BLaER1 treated with 17β-estradiol and CSF1 and Interleukin-3, amounts not matched to agents 10 nM and 100 nM (cell line): ENCODE data around the gene SORCS2.

Experiments used
- H3K27ac ChIP-seq, 11 experiments: shearing (Covaris generic); formaldehyde crosslinking; 2 replicates each; pipeline ENCODE4 v1.8.1; 2022
- H3K27me3 ChIP-seq, 11 experiments: shearing (Covaris generic); formaldehyde crosslinking; 2 replicates each; pipeline ENCODE4 v1.8.1; 2022
- H3K36me3 ChIP-seq, 11 experiments: shearing (Covaris generic); formaldehyde crosslinking; 2 replicates each; pipeline ENCODE4 v1.8.1; 2022
- H3K4me1 ChIP-seq, 10 experiments: shearing (Covaris generic); formaldehyde crosslinking; 2 replicates each; pipeline ENCODE4 v1.8.1; 2022
- H3K4me2 ChIP-seq, 11 experiments: shearing (Covaris generic); formaldehyde crosslinking; 2 replicates each; pipeline ENCODE4 v1.8.1; 2022
- H3K4me3 ChIP-seq, 10 experiments: shearing (Covaris generic); formaldehyde crosslinking; 2 replicates each; pipeline ENCODE4 v1.8.1; 2022
- H3K9ac ChIP-seq, 11 experiments: shearing (Covaris generic); formaldehyde crosslinking; 2 replicates each; pipeline ENCODE4 v1.8.1; 2022
- H3K9me3 ChIP-seq, 11 experiments: shearing (Covaris generic); formaldehyde crosslinking; replicated peaks in 1 of 11; 2 replicates each; pipeline ENCODE4 v1.8.1; 2022
- H4K20me1 ChIP-seq, 11 experiments: shearing (Covaris generic); formaldehyde crosslinking; 2 replicates each; pipeline ENCODE4 v1.8.1; 2022
- Cebpa-rat ChIP-seq, 11 experiments: shearing (Covaris generic); IDR thresholded peaks; 2 replicates each; pipeline ENCODE4 v1.8.1; 2022

The SORCS2 gene

DNA sequence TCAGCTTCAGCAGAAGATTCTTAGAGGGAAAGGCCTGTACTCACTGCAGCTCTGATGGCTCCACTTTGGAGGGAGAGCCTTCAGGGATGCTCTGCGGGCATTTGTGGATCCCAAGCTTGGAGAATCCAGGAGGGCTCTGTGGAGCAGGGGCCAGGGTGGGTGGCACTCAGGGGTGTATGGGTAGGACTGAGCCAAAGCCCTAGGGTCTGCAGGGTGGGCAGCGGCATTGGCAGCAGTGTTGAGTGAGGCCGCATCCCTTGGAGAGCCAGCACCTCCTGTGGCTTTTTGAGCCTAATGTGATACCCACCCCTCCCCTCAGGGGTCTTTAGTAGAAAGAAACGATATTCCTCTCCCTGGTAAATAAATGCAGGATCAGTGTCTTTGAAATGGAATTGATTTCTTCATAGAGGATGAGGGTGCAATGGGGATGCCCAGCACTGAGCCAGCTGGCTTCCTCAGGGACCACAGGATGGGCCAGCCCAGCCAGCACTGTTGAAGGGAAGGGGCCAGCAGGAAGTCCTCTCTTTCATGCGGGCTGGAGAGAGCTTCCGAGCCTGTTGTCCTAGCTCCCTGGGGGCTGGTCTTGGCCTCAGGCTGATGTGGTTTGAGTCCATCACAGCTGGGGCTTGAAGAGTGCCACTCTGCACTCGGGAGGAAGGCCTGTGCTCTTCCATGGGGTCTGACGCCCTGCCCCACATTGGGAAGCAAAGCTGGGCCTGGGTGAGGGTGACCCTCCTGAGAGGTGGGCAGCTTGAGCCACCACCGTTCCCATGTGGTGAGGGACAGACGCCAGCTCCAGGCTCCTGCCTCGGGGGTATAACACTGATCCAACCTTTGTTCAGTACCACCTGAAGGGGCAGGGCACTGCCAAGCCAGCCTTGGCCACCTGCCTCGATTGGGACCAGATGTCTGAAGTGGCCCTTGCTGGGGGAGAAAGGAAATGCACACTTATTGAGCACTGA, 192.9 kb downstream of the SORCS2 start:
- peak overlapping the region in 4 of 11 experiments; percentile 15 to 44 (median 38); a peak in 6 of 22 replicates for H3K9ac ChIP-seq
- H3K36me3 ChIP-seq = no peaks in the 10 kb centered on the region
- TF ChIP-seq Cebpa-rat (IDR thresholded peaks at IDR 0.05) = no peak
- H3K4me1 ChIP-seq = peaks cover 25 to 83% (median 79%) of the 10 kb centered on the region in 10 experiments
- H4K20me1 ChIP-seq = no peaks in the 10 kb centered on the region
- H3K27ac ChIP-seq = peak overlapping the region in 4 of 11 experiments; percentile 20 to 51 (median 47); a peak in 6 of 22 replicates
- H3K4me3 ChIP-seq = no peak overlapping the region; a peak in 1 of 20 replicates
- H3K27me3 ChIP-seq = peaks cover 0 to 1% (median 0%) of the 10 kb centered on the region in 11 experiments; a peak in 1 of 22 replicates
- H3K4me2 ChIP-seq = peak overlapping the region in 9 of 11 experiments; percentile 59 to 94 (median 84); a peak in 19 of 22 replicates
- H3K9me3 ChIP-seq = no peaks in the 10 kb centered on the region

- no peak overlapping the region for H3K4me3 ChIP-seq
- H3K4me2 ChIP-seq = peak overlapping the region in 4 of 11 experiments; percentile 27 to 48 (median 42); a peak in 6 of 22 replicates
- no peaks in the 10 kb centered on the region for H3K9me3 ChIP-seq
- no peaks in the 10 kb centered on the region for H3K27me3 ChIP-seq
- no peak overlapping the region for H3K9ac ChIP-seq
- no peak for TF ChIP-seq Cebpa-rat (IDR thresholded peaks at IDR 0.05)
- no peak overlapping the region for H3K27ac ChIP-seq
- no peaks in the 10 kb centered on the region; a peak in 1 of 22 replicates for H4K20me1 ChIP-seq
- H3K4me1 ChIP-seq = peaks cover 8 to 83% (median 73%) of the 10 kb centered on the region in 10 experiments; a peak in 18 of 20 replicates
- no peaks in the 10 kb centered on the region for H3K36me3 ChIP-seq
Observed at GRCh38 chr4:7387925-7388324, 195.6 kb downstream of the SORCS2 start.

DNA sequence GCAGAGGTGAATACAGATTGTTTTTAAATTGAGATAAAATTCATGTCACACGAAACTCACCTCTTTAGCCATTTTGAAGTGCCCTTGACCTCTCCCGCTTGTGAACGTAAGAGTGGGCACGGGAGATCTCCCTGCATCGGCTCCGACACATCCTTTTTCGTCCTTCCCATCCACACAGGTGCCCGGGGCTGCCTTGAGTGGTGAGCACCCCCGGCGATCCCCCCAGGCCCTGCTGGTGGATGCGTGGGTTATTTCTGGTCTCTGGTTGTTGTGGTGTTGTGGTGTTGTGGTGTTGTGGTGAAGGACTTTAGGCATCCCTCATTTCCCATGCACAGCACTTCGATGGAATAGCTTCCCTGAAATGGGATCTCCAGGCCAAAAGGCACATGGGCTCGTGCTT, 196.3 kb downstream of the SORCS2 start:
- Histone ChIP-seq H3K4me3 (no peak overlapping the region), H3K9ac (no peak overlapping the region), H3K27ac (no peak overlapping the region), H4K20me1 (no peaks in the 10 kb centered on the region; a peak in 1 of 22 replicates), H3K36me3 (no peaks in the 10 kb centered on the region), H3K9me3 (no peaks in the 10 kb centered on the region), H3K4me2 (peak overlapping the region in 8 of 11 experiments; percentile 4 to 48 (median 32); a peak in 11 of 22 replicates), H3K27me3 (no peaks in the 10 kb centered on the region), H3K4me1 (peaks cover 8 to 83% (median 70%) of the 10 kb centered on the region in 10 experiments; a peak in 18 of 20 replicates)
- TF ChIP-seq Cebpa-rat (IDR thresholded peaks at IDR 0.05) = no peak

DNA sequence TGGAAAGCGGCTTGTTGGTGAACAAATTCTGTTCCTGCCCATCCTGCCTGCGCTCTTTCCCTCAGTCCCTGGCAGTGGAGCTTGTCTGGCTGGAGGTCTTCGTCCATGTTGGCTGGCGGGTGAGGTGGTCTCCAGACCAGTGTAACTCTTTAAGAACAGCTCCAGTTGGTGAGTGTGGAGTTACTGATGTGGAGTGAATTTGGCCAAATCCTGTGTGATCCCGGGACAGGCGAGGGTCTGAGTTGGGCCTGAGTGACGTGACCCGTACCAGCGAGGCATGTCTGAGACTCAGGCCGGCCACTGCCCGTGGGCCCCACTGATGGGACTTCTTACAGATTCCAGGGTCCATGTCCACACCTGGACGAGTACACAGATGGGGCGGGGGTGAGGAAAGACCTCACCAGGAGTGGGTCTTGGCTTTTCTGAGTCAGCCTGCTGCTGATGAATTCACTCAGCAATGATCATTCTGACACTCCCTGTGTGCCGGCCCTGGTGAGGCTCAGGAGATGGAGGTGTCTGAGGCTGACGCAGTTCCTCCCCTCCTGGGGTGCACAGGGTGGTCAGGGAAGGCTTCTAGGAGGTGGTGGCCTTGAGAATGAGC, 196.9 kb downstream of the SORCS2 start:
- Histone ChIP-seq H3K27me3 (no peaks in the 10 kb centered on the region), H3K9ac (no peak overlapping the region), H3K4me3 (no peak overlapping the region), H3K4me2 (peak overlapping the region in 8 of 11 experiments; percentile 8 to 48 (median 34); a peak in 12 of 22 replicates), H3K9me3 (no peaks in the 10 kb centered on the region), H3K27ac (no peak overlapping the region), H4K20me1 (no peaks in the 10 kb centered on the region; a peak in 1 of 22 replicates), H3K4me1 (peaks cover 8 to 83% (median 70%) of the 10 kb centered on the region in 10 experiments; a peak in 18 of 20 replicates), H3K36me3 (no peaks in the 10 kb centered on the region)
- no peak for TF ChIP-seq Cebpa-rat (IDR thresholded peaks at IDR 0.05)

GRCh38 chr4:7389719-7390118, 197.4 kb downstream of the SORCS2 start:
- Histone ChIP-seq H3K4me3 (no peak overlapping the region), H3K9me3 (no peaks in the 10 kb centered on the region), H3K36me3 (no peaks in the 10 kb centered on the region), H4K20me1 (no peaks in the 10 kb centered on the region; a peak in 1 of 22 replicates), H3K4me2 (peak overlapping the region in 8 of 11 experiments; percentile 8 to 48 (median 34); a peak in 12 of 22 replicates), H3K9ac (no peak overlapping the region), H3K4me1 (peaks cover 8 to 83% (median 70%) of the 10 kb centered on the region in 10 experiments; a peak in 18 of 20 replicates), H3K27ac (no peak overlapping the region), H3K27me3 (no peaks in the 10 kb centered on the region)
- TF ChIP-seq Cebpa-rat (IDR thresholded peaks at IDR 0.05) = no peak

GRCh38 chr4:7390336-7390735, 198.0 kb downstream of the SORCS2 start:
- Histone ChIP-seq H3K4me1 (peaks cover 2 to 83% (median 70%) of the 10 kb centered on the region in 10 experiments; a peak in 18 of 20 replicates), H3K9me3 (no peaks in the 10 kb centered on the region), H3K27me3 (no peaks in the 10 kb centered on the region), H3K27ac (no peak overlapping the region), H4K20me1 (no peaks in the 10 kb centered on the region; a peak in 1 of 22 replicates), H3K4me2 (peak overlapping the region in 4 of 11 experiments; percentile 27 to 48 (median 38); a peak in 6 of 22 replicates), H3K9ac (no peak overlapping the region), H3K4me3 (no peak overlapping the region), H3K36me3 (no peaks in the 10 kb centered on the region)
- TF ChIP-seq Cebpa-rat (IDR thresholded peaks at IDR 0.05) = no peak

- no peaks in the 10 kb centered on the region for H3K9me3 ChIP-seq
- peaks cover 0 to 5% (median 0%) of the 10 kb centered on the region in 11 experiments; a peak in 1 of 22 replicates for H3K27me3 ChIP-seq
- no peak overlapping the region for H3K27ac ChIP-seq
- peak overlapping the region in 5 of 11 experiments; percentile 1 to 48 (median 34); a peak in 6 of 22 replicates for H3K4me2 ChIP-seq
- no peak for TF ChIP-seq Cebpa-rat (IDR thresholded peaks at IDR 0.05)
- H3K36me3 ChIP-seq = no peaks in the 10 kb centered on the region
- H3K4me3 ChIP-seq = no peak overlapping the region
- peak overlapping the region in 1 of 11 experiments; percentile 41; a peak in 1 of 22 replicates for H3K9ac ChIP-seq
- H4K20me1 ChIP-seq = no peaks in the 10 kb centered on the region; a peak in 1 of 22 replicates
- H3K4me1 ChIP-seq = peaks cover 0 to 84% (median 71%) of the 10 kb centered on the region in 10 experiments; a peak in 18 of 20 replicates
Observed at GRCh38 chr4:7390906-7391636, 198.7 kb downstream of the SORCS2 start.
